Measurements from ENCODE around the gene PCDHA10.
A peak's percentile ranks its signal among the peaks of the same experiment; 100 is the strongest.
"Not testable (repeated sequence)": the region's sequence is repeated elsewhere in the genome, so short reads cannot be mapped to it uniquely, and the experiment has no call there.

Gene PCDHA10

GRCh38 chr5:140840978-140841962, 14.4 kb upstream of the PCDHA10 start, which contains the start of gene PCDHA8:
Gene PCDHA8, plus strand, starts transcription at chr5:140841187. Its CDS starts 135 bp downstream, at chr5:140841322.
- intact Hi-C loops (cut with DNase I), result no loop called here
- DNase-seq, result peak in 4 of 10 donors; percentile 53 to 82 (median 72)

- intact Hi-C loops (cut with DNase I), result no loop called here
- DNase-seq, result peak in 2 of 10 donors; percentile 55 to 74
Measured at GRCh38 chr5:140842798-140843733, 12.6 kb upstream of the PCDHA10 start.

- DNase-seq, result peak in 1 of 10 donors; percentile 55
- intact Hi-C loops (cut with DNase I), result not testable (repeated sequence)
Measured at GRCh38 chr5:140848139-140849102, 7.3 kb upstream of the PCDHA10 start, which contains the start of gene PCDHA9. Gene PCDHA9, plus strand, starts transcription at chr5:140848382. Its CDS starts 114 bp downstream, at chr5:140848496.

GRCh38 chr5:140849831-140850634, 5.7 kb upstream of the PCDHA10 start:
- intact Hi-C loops (cut with DNase I), result not testable (repeated sequence)
- peak in 1 of 10 donors; percentile 77 for DNase-seq

GRCh38 chr5:140857177-140857986, 1.7 kb downstream of the PCDHA10 start:
- intact Hi-C loops (cut with DNase I), result no loop called here
- DNase-seq, result peak in 1 of 10 donors; percentile 81

- intact Hi-C loops (cut with DNase I), result no loop called here
- DNase-seq, result no peak
Measured at GRCh38 chr5:140857987-140858240, 2.2 kb downstream of the PCDHA10 start.

- DNase-seq, result peak in 1 of 10 donors; percentile 74
- intact Hi-C loops (cut with DNase I), result no loop called here
Measured at GRCh38 chr5:140862441-140863295, 7.0 kb downstream of the PCDHA10 start.

- peak in 2 of 10 donors; percentile 5 to 75 for DNase-seq
- intact Hi-C loops (cut with DNase I), result loop anchor here (2.0 kb wide), 1 partner anchor 172 kb away; no protein-coding TSS in a partner anchor
Measured at GRCh38 chr5:140868721-140869554, 13.2 kb downstream of the PCDHA10 start, which contains the start of gene PCDHA11. Gene PCDHA11, plus strand, starts transcription at chr5:140868957. Its CDS starts 147 bp downstream, at chr5:140869104.

- DNase-seq, result no peak
- intact Hi-C loops (cut with DNase I), result loop anchor here (2.0 kb wide), 1 partner anchor 171 kb away; no protein-coding TSS in a partner anchor
Measured at GRCh38 chr5:140869555-140869886, 13.8 kb downstream of the PCDHA10 start.

- DNase-seq, result peak in 3 of 10 donors; percentile 64 to 78 (median 70)
- intact Hi-C loops (cut with DNase I), result no loop called here
Measured at GRCh38 chr5:140870221-140871201, 14.8 kb downstream of the PCDHA10 start.

- intact Hi-C loops (cut with DNase I), result no loop called here
- no peak for DNase-seq
Measured at GRCh38 chr5:140875085-140876065, 19.7 kb downstream of the PCDHA10 start, which contains the start of gene PCDHA12. Gene PCDHA12, plus strand, starts transcription at chr5:140875308. Its CDS starts 165 bp downstream, at chr5:140875473.

GRCh38 chr5:140876541-140877261, 21.0 kb downstream of the PCDHA10 start:
- peak in 5 of 10 donors; percentile 3 to 79 (median 57) for DNase-seq
- intact Hi-C loops (cut with DNase I), result not testable (repeated sequence)

- intact Hi-C loops (cut with DNase I), result no loop called here
Measured at GRCh38 chr5:140877262-140877581, 21.5 kb downstream of the PCDHA10 start.

More at GRCh38 chr5:140877262-140877581, 21.5 kb downstream of the PCDHA10 start:
- peak in 3 of 10 donors; percentile 22 to 74 (median 71) for DNase-seq
